Glutamatergic neuron (in vitro differentiated cells): Measurements from ENCODE around the gene PALD1. TPM values are rescaled to one million over a fixed set of nuclear protein-coding genes. Genes with fewer than 3 reads are reported as not detected.
"Not testable (repeated sequence)": the region's sequence is repeated elsewhere in the genome, so short reads cannot be mapped to it uniquely, and the experiment has no call there.

Experiments used
- DNase-seq: peaks from one replicate; pipeline ENCODE4 v3.0.0; 2022
- H3K27ac Mint-ChIP-seq: one replicate; pipeline ENCODE4 v1.8.0; 2020; ENCODE audit warnings: mild to moderate bottlenecking, mixed read lengths, inconsistent platforms; ENCODE audit not compliant: unreplicated experiment
- H3K27me3 Mint-ChIP-seq: one replicate; pipeline ENCODE4 v1.8.0; 2020; ENCODE audit warnings: mild to moderate bottlenecking, moderate library complexity, mixed read lengths, inconsistent platforms; ENCODE audit not compliant: unreplicated experiment
- H3K36me3 Mint-ChIP-seq: one replicate; pipeline ENCODE4 v1.8.0; 2020; ENCODE audit warnings: mild to moderate bottlenecking, mixed read lengths, inconsistent platforms; ENCODE audit not compliant: unreplicated experiment
- H3K4me1 Mint-ChIP-seq: one replicate; pipeline ENCODE4 v1.8.0; 2020; ENCODE audit warnings: mild to moderate bottlenecking, low read depth, mixed read lengths, inconsistent platforms; ENCODE audit not compliant: unreplicated experiment
- H3K4me3 Mint-ChIP-seq: one replicate; pipeline ENCODE4 v1.8.0; 2020; ENCODE audit warnings: mild to moderate bottlenecking, mixed read lengths, inconsistent platforms; ENCODE audit not compliant: unreplicated experiment
- H3K9me3 Mint-ChIP-seq: one replicate; pipeline ENCODE4 v1.8.0; 2020; ENCODE audit warnings: mild to moderate bottlenecking, moderate library complexity, mixed read lengths, inconsistent platforms; ENCODE audit not compliant: unreplicated experiment
- total RNA-seq: library from RNA; stranded (reverse); fragmentation: NEBNext Ultra II Directional; extraction: Animal tissue kit (Norgen Biotek cat#: 25700); gene quantifications from one replicate; pipeline ENCODE4 v1.2.1, GENCODE V29; 2021; ENCODE audit not compliant: unreplicated experiment
- TF ChIP-seq, protein P1 (sequence below): fragments of 200-600 bp; sonication (generic); IDR thresholded peaks from one replicate; pipeline ENCODE4 v1.5.0; 2021; ENCODE audit not compliant: partially characterized antibody, unreplicated experiment

PALD1 gene
- total RNA-seq, 1 donor from 2014 or later: 15.5 TPM

DNA sequence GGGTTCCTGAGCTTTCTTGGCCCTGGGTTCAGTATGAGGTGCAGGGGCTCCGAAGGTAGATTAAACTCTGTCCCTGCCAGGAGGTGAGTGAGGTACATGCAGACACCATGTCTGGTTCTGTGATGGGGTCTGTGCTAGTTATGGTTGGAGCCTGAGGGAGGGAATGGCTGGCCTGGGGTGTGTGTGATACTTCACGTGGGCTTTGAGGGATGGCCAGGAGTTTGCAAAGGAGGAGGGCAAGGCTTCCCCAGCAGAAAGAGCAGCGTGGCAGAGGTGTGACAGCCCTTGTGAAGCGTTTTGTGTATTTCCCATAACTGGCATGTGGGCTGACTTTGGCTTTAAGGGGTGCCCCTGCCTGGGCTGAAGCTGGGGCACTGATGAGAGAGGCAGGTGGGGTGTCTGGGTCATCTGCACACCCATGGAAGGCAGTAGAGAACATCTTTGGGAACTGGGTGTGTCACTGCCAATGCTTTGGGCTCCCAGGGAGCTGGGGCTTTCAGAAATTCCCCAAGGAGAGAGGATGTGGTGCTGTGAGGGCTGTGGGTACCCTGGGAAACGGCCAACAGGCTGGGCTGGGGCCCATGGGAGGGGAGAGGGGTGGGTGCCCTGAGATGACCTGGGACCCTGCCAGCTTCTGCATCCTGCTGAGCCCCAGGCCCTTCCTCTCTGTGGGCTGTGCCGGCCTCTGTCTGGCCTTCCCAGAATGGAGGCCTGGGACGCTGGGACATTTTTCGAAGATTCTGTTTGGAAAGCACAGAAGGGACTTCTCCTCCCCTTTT, 4.6 kb downstream of the PALD1 start:
- H3K27ac Mint-ChIP-seq: no peak overlapping the region
- H3K9me3 Mint-ChIP-seq: peaks cover 2% of the 10 kb centered on the region
- DNase-seq: no peak
- H3K4me3 Mint-ChIP-seq: peak overlapping the region; percentile 21
- peaks cover 18% of the 10 kb centered on the region for H3K4me1 Mint-ChIP-seq
- TF ChIP-seq, protein P1, sequence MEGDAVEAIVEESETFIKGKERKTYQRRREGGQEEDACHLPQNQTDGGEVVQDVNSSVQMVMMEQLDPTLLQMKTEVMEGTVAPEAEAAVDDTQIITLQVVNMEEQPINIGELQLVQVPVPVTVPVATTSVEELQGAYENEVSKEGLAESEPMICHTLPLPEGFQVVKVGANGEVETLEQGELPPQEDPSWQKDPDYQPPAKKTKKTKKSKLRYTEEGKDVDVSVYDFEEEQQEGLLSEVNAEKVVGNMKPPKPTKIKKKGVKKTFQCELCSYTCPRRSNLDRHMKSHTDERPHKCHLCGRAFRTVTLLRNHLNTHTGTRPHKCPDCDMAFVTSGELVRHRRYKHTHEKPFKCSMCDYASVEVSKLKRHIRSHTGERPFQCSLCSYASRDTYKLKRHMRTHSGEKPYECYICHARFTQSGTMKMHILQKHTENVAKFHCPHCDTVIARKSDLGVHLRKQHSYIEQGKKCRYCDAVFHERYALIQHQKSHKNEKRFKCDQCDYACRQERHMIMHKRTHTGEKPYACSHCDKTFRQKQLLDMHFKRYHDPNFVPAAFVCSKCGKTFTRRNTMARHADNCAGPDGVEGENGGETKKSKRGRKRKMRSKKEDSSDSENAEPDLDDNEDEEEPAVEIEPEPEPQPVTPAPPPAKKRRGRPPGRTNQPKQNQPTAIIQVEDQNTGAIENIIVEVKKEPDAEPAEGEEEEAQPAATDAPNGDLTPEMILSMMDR: no peak
- no peaks in the 10 kb centered on the region for H3K36me3 Mint-ChIP-seq
- no peaks in the 10 kb centered on the region for H3K27me3 Mint-ChIP-seq

DNA sequence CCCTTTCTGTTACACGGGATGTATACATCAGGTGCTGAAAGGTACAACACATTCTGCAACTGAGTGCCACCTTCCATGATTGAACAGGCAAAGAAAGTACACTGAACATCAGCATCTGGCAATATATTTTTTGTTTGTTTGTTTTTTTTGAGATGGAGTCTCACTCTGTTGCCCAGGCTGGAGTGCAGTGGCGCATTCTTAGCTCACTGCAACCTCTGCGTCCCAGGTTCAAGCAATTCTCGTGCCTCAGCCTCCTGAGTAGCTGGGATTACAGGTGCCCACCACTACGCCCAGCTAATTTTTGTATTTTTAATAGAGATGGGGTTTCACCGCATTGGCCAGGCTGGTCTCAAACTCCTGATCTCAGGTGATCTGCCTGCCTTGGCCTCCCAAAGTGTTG, 5.3 kb downstream of the PALD1 start:
- not testable (repeated sequence) for H3K27me3 Mint-ChIP-seq, H3K4me3 Mint-ChIP-seq, DNase-seq, H3K36me3 Mint-ChIP-seq, H3K9me3 Mint-ChIP-seq, H3K27ac Mint-ChIP-seq
- peaks cover 22% of the 10 kb centered on the region for H3K4me1 Mint-ChIP-seq

DNA sequence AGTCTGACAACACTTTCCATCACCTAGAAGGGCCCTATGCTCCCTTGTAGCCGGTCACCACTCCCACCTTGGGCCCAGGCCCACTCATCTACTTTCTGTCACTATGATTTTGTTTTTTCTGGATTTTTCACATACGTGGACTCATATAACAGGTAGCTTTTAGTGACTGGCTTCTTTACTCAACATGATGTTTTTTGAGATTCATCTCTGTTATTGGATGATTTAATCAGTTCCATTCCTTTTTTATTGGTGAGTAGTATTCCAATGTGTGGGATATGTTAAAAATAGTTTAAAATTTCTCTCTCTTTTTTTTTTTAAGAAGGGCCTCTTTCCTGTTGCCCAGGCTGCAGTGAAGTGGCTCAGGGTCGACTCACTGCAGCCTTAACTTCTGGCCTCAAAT, 9.3 kb downstream of the PALD1 start:
- TF ChIP-seq, protein P1: no peak
- no peaks in the 10 kb centered on the region for H3K9me3 Mint-ChIP-seq
- no peak for DNase-seq
- no peaks in the 10 kb centered on the region for H3K36me3 Mint-ChIP-seq
- H3K27ac Mint-ChIP-seq: no peak overlapping the region
- H3K27me3 Mint-ChIP-seq: no peaks in the 10 kb centered on the region
- peaks cover 8% of the 10 kb centered on the region for H3K4me1 Mint-ChIP-seq
- no peak overlapping the region for H3K4me3 Mint-ChIP-seq

DNA sequence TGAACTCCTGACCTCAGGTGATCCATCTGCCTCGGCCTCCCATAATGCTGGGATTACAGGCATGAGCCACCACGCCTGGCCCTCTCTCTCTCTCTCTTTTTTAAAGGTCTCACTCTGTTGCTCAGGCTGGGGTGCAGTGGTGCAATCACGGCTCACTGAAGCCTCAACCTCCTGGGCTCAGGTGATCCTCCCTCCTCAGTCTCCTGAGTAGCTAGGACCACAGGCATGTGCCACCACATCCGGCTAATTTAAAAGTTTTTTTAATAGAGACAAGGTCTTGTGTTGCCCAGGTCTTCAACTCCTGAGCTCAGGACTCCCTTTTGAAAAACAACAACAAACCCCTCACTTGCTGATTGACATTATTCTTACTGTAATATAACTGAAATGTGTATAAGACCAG, 11.6 kb downstream of the PALD1 start:
- no peaks in the 10 kb centered on the region for H3K27me3 Mint-ChIP-seq
- peaks cover 14% of the 10 kb centered on the region for H3K4me1 Mint-ChIP-seq
- H3K4me3 Mint-ChIP-seq: no peak overlapping the region
- no peak for DNase-seq
- no peak overlapping the region for H3K27ac Mint-ChIP-seq
- TF ChIP-seq, protein P1: no peak
- no peaks in the 10 kb centered on the region for H3K9me3 Mint-ChIP-seq
- no peaks in the 10 kb centered on the region for H3K36me3 Mint-ChIP-seq

DNA sequence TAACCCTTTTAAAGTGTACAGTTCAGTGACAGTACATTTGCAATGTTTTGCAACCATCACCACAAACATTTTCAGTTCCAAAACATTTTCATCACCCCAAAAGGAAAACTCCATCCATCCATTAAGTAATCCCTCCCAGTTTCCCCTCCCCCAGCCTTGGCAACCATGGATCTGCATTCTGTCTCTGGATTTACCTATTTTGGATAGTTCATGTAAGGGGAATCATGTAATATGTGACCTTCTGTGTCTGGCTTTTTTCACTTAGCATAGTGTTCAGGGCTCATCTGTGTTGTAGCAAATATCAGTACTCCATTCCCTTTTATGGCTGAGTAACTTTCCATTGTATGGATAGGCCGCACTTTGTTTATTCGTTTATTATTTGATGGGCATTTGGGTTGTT, 13.0 kb downstream of the PALD1 start:
- Mint-ChIP-seq H3K36me3 (no peaks in the 10 kb centered on the region), H3K27me3 (peaks cover 3% of the 10 kb centered on the region), H3K4me3 (no peak overlapping the region), H3K4me1 (peaks cover 14% of the 10 kb centered on the region), H3K9me3 (peaks cover 5% of the 10 kb centered on the region), H3K27ac (no peak overlapping the region)
- TF ChIP-seq, protein P1: no peak
- no peak for DNase-seq
